ENCODE measurements around the gene FHIT.

FHIT gene

DNA sequence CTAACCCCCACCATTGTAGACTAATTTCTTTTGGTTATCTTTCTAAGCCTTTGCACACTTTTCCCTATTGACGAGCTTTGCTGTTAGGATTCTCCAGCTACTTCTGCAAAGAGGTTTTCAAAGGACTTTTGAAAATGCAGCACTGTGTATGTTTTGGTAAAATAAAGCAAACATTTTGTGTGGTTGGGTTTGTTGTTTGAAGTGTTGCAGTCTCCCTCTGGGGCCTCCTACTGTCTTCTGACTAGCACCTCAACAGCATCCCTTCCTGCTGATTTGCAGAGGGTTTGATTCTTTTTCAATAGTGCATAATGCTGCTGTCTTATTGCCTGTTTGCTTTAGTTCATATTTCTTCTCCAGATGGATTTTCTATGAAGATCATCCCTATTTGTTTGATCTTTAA lies 1426.4 kb downstream of the FHIT start:
- FAIRE-seq, result no peak
- no peak for DNase-seq (ENCODE audit: insufficient read length, low spot score)
- TF ChIP-seq, protein P1, sequence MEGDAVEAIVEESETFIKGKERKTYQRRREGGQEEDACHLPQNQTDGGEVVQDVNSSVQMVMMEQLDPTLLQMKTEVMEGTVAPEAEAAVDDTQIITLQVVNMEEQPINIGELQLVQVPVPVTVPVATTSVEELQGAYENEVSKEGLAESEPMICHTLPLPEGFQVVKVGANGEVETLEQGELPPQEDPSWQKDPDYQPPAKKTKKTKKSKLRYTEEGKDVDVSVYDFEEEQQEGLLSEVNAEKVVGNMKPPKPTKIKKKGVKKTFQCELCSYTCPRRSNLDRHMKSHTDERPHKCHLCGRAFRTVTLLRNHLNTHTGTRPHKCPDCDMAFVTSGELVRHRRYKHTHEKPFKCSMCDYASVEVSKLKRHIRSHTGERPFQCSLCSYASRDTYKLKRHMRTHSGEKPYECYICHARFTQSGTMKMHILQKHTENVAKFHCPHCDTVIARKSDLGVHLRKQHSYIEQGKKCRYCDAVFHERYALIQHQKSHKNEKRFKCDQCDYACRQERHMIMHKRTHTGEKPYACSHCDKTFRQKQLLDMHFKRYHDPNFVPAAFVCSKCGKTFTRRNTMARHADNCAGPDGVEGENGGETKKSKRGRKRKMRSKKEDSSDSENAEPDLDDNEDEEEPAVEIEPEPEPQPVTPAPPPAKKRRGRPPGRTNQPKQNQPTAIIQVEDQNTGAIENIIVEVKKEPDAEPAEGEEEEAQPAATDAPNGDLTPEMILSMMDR (IDR thresholded peaks at IDR 0.05; ENCODE audit: insufficient read depth, missing control alignments), result no peak

GRCh38 chr3:59821274-59821673 lies 1430.0 kb downstream of the FHIT start:
- TF ChIP-seq, protein P1 (IDR thresholded peaks at IDR 0.05; ENCODE audit: insufficient read depth, missing control alignments), result no peak
- DNase-seq (ENCODE audit: insufficient read length, low spot score), result no peak
- FAIRE-seq, result no peak

GRCh38 chr3:59820352-59820934 lies 1430.8 kb downstream of the FHIT start:
- TF ChIP-seq, protein P1 (IDR thresholded peaks at IDR 0.05; ENCODE audit: insufficient read depth, missing control alignments), result no peak
- no peak for FAIRE-seq
- DNase-seq (ENCODE audit: insufficient read length, low spot score), result no peak

- no peak for DNase-seq (ENCODE audit: insufficient read length, low spot score)
- TF ChIP-seq, protein P1 (IDR thresholded peaks at IDR 0.05; ENCODE audit: insufficient read depth, missing control alignments), result no peak
- no peak for FAIRE-seq
These were observed 1432.3 kb downstream of the FHIT start for GRCh38 chr3:59818919-59819300.

- TF ChIP-seq, protein P1 (IDR thresholded peaks at IDR 0.05; ENCODE audit: insufficient read depth, missing control alignments), result no peak
- DNase-seq (ENCODE audit: insufficient read length, low spot score) (no peak), FAIRE-seq (no peak)
These were observed 1433.0 kb downstream of the FHIT start for GRCh38 chr3:59818033-59818918.

DNA sequence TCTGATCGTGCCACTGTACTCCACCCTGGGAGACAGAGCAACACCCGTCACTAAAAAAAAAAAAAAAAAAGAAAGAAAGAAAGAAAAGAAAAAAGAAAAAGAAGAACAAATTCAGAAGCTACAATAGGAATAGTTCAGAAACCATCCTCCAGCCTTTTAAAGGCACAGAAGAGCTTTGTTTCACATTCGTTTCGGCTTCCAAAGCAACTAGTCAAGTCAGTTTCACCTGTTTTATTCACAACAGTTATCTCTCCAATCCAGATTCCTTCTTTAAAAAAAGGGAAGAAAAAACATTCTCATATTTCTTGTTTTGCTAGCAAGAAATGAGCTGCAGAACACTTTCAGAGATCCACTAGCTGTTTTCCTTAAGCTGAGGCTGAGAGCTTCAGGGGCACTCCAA lies 1433.7 kb downstream of the FHIT start:
- FAIRE-seq, result no peak
- TF ChIP-seq, protein P1 (IDR thresholded peaks at IDR 0.05; ENCODE audit: insufficient read depth, missing control alignments), result no peak
- no peak for DNase-seq (ENCODE audit: insufficient read length, low spot score)

DNA sequence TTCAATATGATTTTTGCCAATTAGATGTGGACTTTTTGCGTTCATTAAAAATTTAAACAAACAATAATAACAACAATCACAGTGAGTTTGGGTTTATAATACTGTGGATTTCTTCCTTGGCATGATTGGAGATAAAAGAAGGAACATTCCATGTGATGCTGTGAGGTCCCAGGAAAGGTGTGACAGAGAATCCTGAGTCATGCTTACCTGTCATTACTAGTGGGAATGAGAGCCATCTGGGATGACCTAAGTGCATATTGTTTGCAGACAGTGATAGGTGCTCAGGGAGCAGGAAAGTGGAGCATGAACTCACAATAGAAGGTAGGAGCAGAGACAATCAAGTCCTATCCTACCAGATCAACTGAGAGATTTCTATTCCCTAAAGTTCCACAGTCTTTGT lies 1434.9 kb downstream of the FHIT start:
- TF ChIP-seq, protein P1 (IDR thresholded peaks at IDR 0.05; ENCODE audit: insufficient read depth, missing control alignments), result no peak
- no peak for FAIRE-seq
- no peak for DNase-seq (ENCODE audit: insufficient read length, low spot score)

Measured in D721Med (cell line).